Muscle layer of duodenum (tissue), 2 donors: ENCODE results near the gene LMBR1.

Experiments used
- H3K27ac ChIP-seq: one replicate; pipeline ENCODE4 v1.7.0; 2013; ENCODE audit warnings: mild to moderate bottlenecking, low read length
- H3K27me3 ChIP-seq: one replicate; pipeline ENCODE4 v1.7.0; 2013; ENCODE audit warnings: low read depth, mild to moderate bottlenecking, control low read depth, low read length
- H3K36me3 ChIP-seq, 2 donors: one replicate each; pipeline ENCODE4 v1.7.0; 2013; ENCODE audit warnings: low read length in 2 of 2, control low read depth in 1 of 2, mild to moderate bottlenecking in 1 of 2; ENCODE audit not compliant: insufficient read depth in 2 of 2, control insufficient read depth in 1 of 2
- H3K4me1 ChIP-seq, 2 donors: one replicate each; pipeline ENCODE4 v1.7.0; 2013; ENCODE audit warnings: low read length in 2 of 2, mild to moderate bottlenecking in 2 of 2, control low read depth in 1 of 2, moderate library complexity in 1 of 2; ENCODE audit not compliant: insufficient read depth in 2 of 2, control insufficient read depth in 1 of 2
- H3K4me3 ChIP-seq, 2 donors: one replicate each; pipeline ENCODE4 v1.7.0; 2013; ENCODE audit warnings: low read length in 2 of 2, low read depth in 1 of 2, mild to moderate bottlenecking in 1 of 2
- H3K9me3 ChIP-seq, 2 donors: one replicate each; pipeline ENCODE4 v1.7.0; 2013; ENCODE audit warnings: low read length in 2 of 2, control low read depth in 1 of 2, mild to moderate bottlenecking in 1 of 2; ENCODE audit not compliant: control insufficient read depth in 1 of 2
- donor health status: healthy.

LMBR1 gene

DNA sequence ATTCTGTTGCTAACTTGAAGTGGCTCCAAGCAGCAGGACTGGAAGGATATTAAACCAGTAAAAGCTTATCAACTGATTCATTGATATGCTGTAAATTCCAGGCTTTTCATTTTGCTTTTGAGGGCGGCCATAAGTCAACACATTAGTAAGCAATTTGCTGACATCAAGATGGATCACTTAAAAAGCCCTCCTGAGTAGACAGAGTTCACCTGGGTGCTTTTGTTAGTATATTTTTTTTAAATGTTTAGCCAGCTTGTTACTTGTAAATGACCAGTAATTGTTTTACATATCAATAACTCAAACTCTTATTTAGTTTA is 225.9 kb downstream of the LMBR1 start:
- H3K36me3 ChIP-seq: no peaks in the 10 kb centered on the region
- no peaks in the 10 kb centered on the region for H3K4me1 ChIP-seq
- no peaks in the 10 kb centered on the region for H3K9me3 ChIP-seq
- no peak overlapping the region for H3K27ac ChIP-seq
- H3K4me3 ChIP-seq: no peak overlapping the region
- no peaks in the 10 kb centered on the region for H3K27me3 ChIP-seq

DNA sequence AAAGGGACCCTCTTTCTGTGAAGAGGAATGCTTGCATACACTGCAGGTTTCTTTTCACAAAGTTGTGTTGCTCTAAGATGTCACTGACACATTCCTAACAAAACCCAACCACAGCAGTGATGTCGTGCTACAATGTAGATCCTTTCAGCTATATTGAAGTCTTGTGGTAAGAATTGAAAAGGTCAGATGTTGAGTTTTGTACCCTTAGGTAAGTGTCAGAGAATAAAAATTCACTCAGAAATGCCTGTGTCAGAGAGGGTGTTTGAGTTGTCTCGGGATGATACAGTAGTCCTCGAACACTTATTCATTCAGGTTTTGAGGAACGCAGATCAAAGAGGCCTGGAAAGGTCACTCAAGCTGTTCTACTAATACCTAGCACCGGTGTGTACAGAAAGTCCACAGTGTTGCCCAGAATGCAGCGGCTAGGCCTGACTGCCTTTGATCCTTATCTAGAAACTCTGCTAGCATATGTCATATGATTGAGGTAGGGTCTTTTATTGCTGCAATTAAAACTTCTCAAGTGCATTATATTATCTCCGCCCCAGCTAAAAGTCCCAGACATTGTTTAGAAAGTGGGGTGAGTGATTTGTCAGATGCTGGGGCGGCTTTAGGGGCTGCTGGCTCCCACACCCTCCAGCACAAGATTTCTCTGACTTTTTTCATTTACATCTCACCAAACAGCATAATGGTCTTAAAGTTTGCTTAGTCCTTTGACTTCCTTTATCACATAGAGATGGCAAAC is 226.4 kb downstream of the LMBR1 start:
- Histone ChIP-seq H3K9me3 (no peaks in the 10 kb centered on the region), H3K4me1 (no peaks in the 10 kb centered on the region), H3K27me3 (no peaks in the 10 kb centered on the region), H3K4me3 (no peak overlapping the region), H3K36me3 (no peaks in the 10 kb centered on the region), H3K27ac (no peak overlapping the region)

GRCh38 chr7:156665101-156665500 is 227.9 kb downstream of the LMBR1 start:
- Histone ChIP-seq H3K4me3 (no peak overlapping the region), H3K36me3 (no peaks in the 10 kb centered on the region), H3K27me3 (no peaks in the 10 kb centered on the region), H3K27ac (no peak overlapping the region), H3K4me1 (no peaks in the 10 kb centered on the region), H3K9me3 (no peaks in the 10 kb centered on the region)

DNA sequence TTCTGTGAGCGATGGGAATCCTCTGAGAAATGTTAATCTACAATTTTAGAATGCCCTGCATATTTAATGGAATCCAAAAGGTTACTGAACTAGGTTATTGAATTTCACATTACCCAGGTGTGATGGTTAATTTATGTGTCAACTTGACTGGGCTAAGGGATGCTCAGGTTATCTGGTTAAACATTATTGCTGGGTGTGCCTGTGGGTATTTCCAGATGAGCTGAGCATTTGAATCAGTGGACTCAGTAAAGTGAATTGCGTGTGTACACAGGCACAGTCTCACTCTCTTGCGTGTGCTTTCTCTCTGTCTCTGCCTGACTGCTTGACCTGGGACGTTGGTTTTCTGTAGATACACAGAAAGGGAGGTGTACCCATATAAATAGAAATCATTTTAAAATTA is 230.7 kb downstream of the LMBR1 start:
- Histone ChIP-seq H3K4me3 (no peak overlapping the region), H3K4me1 (no peaks in the 10 kb centered on the region), H3K27ac (no peak overlapping the region)

GRCh38 chr7:156661637-156662036 is 231.3 kb downstream of the LMBR1 start:
- H3K4me1 ChIP-seq: no peaks in the 10 kb centered on the region
- no peaks in the 10 kb centered on the region for H3K9me3 ChIP-seq
- no peaks in the 10 kb centered on the region for H3K27me3 ChIP-seq
- H3K27ac ChIP-seq: no peak overlapping the region
- H3K4me3 ChIP-seq: no peak overlapping the region
- H3K36me3 ChIP-seq: no peaks in the 10 kb centered on the region

More for the DNA sequence above, 230.7 kb downstream of the LMBR1 start:
- no peaks in the 10 kb centered on the region for H3K27me3 ChIP-seq
- no peaks in the 10 kb centered on the region for H3K36me3 ChIP-seq
- no peaks in the 10 kb centered on the region for H3K9me3 ChIP-seq

GRCh38 chr7:156659961-156660360 is 233.0 kb downstream of the LMBR1 start:
- no peaks in the 10 kb centered on the region for H3K27me3 ChIP-seq
- H3K4me3 ChIP-seq: no peak overlapping the region
- no peaks in the 10 kb centered on the region for H3K36me3 ChIP-seq
- no peak overlapping the region for H3K27ac ChIP-seq
- no peaks in the 10 kb centered on the region for H3K4me1 ChIP-seq
- no peaks in the 10 kb centered on the region for H3K9me3 ChIP-seq

- H3K4me3 ChIP-seq: no peak overlapping the region
- H3K27me3 ChIP-seq: no peaks in the 10 kb centered on the region
- no peaks in the 10 kb centered on the region for H3K9me3 ChIP-seq
- H3K27ac ChIP-seq: no peak overlapping the region
- no peaks in the 10 kb centered on the region for H3K4me1 ChIP-seq
- H3K36me3 ChIP-seq: no peaks in the 10 kb centered on the region
Observed at GRCh38 chr7:156659203-156659602, 233.8 kb downstream of the LMBR1 start.

DNA sequence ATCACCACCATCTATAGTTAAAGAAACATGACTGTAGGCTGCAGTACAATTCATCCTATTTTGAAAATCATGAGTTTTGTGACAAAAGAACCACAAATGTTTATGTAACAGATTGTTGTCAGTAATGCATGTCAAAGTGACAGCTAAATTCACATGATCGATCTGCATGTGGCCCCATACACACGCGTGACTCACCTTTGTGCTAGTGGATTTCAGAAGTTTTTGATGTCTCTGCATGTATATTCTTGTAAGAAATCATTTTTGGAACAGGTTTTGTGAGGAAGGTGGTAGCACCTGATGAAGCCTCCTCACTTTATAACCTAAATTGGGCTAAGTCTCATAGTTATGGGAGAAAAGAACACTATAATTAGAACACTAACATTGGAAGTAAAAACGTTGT is 235.3 kb downstream of the LMBR1 start:
- Histone ChIP-seq H3K27me3 (no peaks in the 10 kb centered on the region), H3K36me3 (no peaks in the 10 kb centered on the region), H3K4me1 (no peaks in the 10 kb centered on the region), H3K9me3 (no peaks in the 10 kb centered on the region), H3K27ac (no peak overlapping the region), H3K4me3 (no peak overlapping the region)

GRCh38 chr7:156656598-156656997 is 236.4 kb downstream of the LMBR1 start:
- Histone ChIP-seq H3K4me1 (no peaks in the 10 kb centered on the region), H3K27ac (no peak overlapping the region), H3K27me3 (no peaks in the 10 kb centered on the region), H3K9me3 (no peaks in the 10 kb centered on the region), H3K36me3 (no peaks in the 10 kb centered on the region), H3K4me3 (no peak overlapping the region)

GRCh38 chr7:156655983-156656382 is 237.0 kb downstream of the LMBR1 start:
- H3K9me3 ChIP-seq: no peaks in the 10 kb centered on the region
- no peaks in the 10 kb centered on the region for H3K4me1 ChIP-seq
- no peaks in the 10 kb centered on the region for H3K36me3 ChIP-seq
- no peak overlapping the region for H3K27ac ChIP-seq
- H3K27me3 ChIP-seq: no peaks in the 10 kb centered on the region
- H3K4me3 ChIP-seq: no peak overlapping the region

DNA sequence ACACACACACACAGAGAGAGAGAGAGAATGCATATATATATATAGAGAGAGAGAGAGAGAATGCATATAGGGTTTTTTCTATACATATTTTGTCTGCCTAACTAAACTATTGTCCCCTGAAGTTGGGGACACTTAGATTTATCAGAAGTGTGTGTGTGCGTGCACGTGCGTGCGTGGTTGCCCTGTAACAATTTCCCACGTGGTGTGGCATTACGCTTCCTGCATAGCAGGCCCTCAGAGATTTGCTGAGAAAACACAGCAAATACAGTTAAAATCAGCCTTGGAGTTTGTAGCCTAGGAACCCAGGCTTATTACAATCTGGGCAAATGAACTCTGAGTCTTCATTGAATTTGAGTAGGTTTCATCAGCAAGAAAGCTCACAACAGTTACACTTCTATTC is 237.7 kb downstream of the LMBR1 start:
- H3K4me1 ChIP-seq: no peaks in the 10 kb centered on the region
- no peaks in the 10 kb centered on the region for H3K27me3 ChIP-seq
- no peaks in the 10 kb centered on the region for H3K9me3 ChIP-seq
- H3K4me3 ChIP-seq: no peak overlapping the region
- no peak overlapping the region for H3K27ac ChIP-seq
- no peaks in the 10 kb centered on the region for H3K36me3 ChIP-seq

- Histone ChIP-seq H3K36me3 (no peaks in the 10 kb centered on the region), H3K4me1 (no peaks in the 10 kb centered on the region), H3K27me3 (no peaks in the 10 kb centered on the region), H3K9me3 (no peaks in the 10 kb centered on the region), H3K27ac (no peak overlapping the region), H3K4me3 (no peak overlapping the region)
Observed at GRCh38 chr7:156654511-156655234, 238.3 kb downstream of the LMBR1 start.
